ENCODE data around the gene AKAP1.

GRCh38 chr17:57133486-57133885 lies 48.4 kb downstream of the AKAP1 start:
- TF ChIP-seq POLR2A (IDR thresholded peaks at IDR 0.05) (no peak), CTCF (IDR thresholded peaks at IDR 0.05) (no peak)
